NCI-H2029 (cell line): ENCODE data around the gene S100A5.
"Not testable (repeated sequence)": the region's sequence is repeated elsewhere in the genome, so short reads cannot be mapped to it uniquely, and the experiment has no call there.

Experiments used
- DNase-seq: peaks from one replicate; lab custom pipeline; 2025; lab: John Stamatoyannopoulos, UW

S100A5 gene

GRCh38 chr1:153566414-153567371, 26.0 kb upstream of the S100A5 start:
- DNase-seq: peak; percentile 91

- DNase-seq: peak; percentile 69
These were observed 25.0 kb upstream of the S100A5 start, which contains the start of gene S100A2 for GRCh38 chr1:153565529-153566374. TSS of gene S100A2 (minus strand) at chr1:153565844. CDS start at chr1:153563877, 1,967 bp downstream.

- DNase-seq: no peak
These were observed 23.3 kb upstream of the S100A5 start for GRCh38 chr1:153563991-153564390.

- DNase-seq: no peak
These were observed 22.8 kb upstream of the S100A5 start for GRCh38 chr1:153563483-153563901.

GRCh38 chr1:153562021-153562420, 21.3 kb upstream of the S100A5 start:
- DNase-seq: not testable (repeated sequence)

GRCh38 chr1:153561466-153561985, 20.8 kb upstream of the S100A5 start:
- no peak for DNase-seq

- no peak for DNase-seq
These were observed 20.2 kb upstream of the S100A5 start for GRCh38 chr1:153560771-153561465.

GRCh38 chr1:153560241-153560640, 19.5 kb upstream of the S100A5 start:
- DNase-seq: no peak

- no peak for DNase-seq
These were observed 17.1 kb upstream of the S100A5 start for GRCh38 chr1:153557877-153558276.

- DNase-seq: no peak
These were observed 15.6 kb upstream of the S100A5 start for GRCh38 chr1:153556348-153556747.

GRCh38 chr1:153553830-153554541, 13.3 kb upstream of the S100A5 start:
- no peak for DNase-seq

GRCh38 chr1:153553096-153553495, 12.4 kb upstream of the S100A5 start:
- DNase-seq: no peak

GRCh38 chr1:153552335-153552734, 11.6 kb upstream of the S100A5 start:
- DNase-seq: no peak

- no peak for DNase-seq
These were observed 10.2 kb upstream of the S100A5 start for GRCh38 chr1:153550827-153551500.

GRCh38 chr1:153550398-153550758, 9.6 kb upstream of the S100A5 start:
- DNase-seq: no peak

GRCh38 chr1:153549741-153550397, 9.1 kb upstream of the S100A5 start:
- no peak for DNase-seq

- no peak for DNase-seq
These were observed 8.3 kb upstream of the S100A5 start, which contains the start of gene S100A3 for GRCh38 chr1:153548722-153549688. TSS of gene S100A3 (minus strand) at chr1:153549258. CDS start at chr1:153548485, 773 bp downstream.
